ENCODE results near the gene PM20D1. TPM values are rescaled to one million over a fixed set of nuclear protein-coding genes. Genes with fewer than 3 reads are reported as not detected.

PM20D1 gene
- total and polyA plus RNA-seq, 2 donors from 2014 or later, result 0.69 to 1.6 TPM

DNA sequence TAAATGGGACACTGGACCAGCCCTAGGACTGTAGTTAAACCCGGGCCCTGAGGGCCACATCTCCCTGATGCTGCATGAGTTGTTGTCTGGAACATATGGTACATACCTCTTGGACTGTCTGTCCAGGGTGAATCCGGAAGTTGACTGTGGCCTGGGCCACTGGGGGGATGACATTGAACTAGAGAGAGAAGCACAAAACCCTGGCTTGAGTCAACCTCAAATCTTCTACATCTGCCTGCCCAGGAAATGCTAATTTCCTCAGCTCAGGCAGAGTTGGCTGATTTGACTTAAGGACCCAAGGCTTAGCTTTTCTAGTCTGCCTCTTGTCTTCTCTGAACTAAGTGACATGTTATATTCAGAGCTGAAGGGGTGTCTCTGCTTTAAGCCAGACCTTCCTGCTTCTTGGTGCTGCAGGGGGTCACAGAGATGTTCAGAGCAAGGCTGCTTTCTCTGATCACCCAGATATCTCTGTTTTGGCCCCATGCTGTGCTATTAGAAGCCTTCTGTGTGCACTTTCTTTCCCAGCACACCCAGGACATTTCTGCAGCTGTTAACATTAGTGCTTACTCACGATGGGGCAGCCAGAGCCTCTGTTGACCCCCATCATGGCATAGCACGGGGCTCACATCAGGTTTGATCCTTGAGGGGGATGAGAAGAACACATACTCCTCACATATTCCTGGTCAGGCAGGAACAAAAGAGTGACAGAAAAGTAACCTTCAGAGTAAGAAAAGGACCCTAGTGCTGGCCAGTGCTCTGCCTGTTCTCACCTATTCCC, 9.6 kb downstream of the PM20D1 start:
- Histone ChIP-seq H3K4me1 (ENCODE audit: control insufficient read depth in 2 of 3, insufficient read depth in 2 of 3, low read depth in 1 of 3, low read length in 3 of 3) (no peaks in the 10 kb centered on the region), H3K4me3 (ENCODE audit: low read length in 3 of 3) (no peak overlapping the region), H3K27me3 (ENCODE audit: control insufficient read depth, insufficient read depth, low read length) (no peaks in the 10 kb centered on the region), H3K27ac (ENCODE audit: low read depth in 2 of 2, low read length in 2 of 2) (no peak overlapping the region), H3K9me3 (ENCODE audit: control insufficient read depth in 2 of 3, insufficient read depth in 1 of 3, low read length in 3 of 3) (no peaks in the 10 kb centered on the region), H3K36me3 (ENCODE audit: control insufficient read depth in 2 of 3, insufficient read depth in 3 of 3, low read length in 3 of 3) (no peaks in the 10 kb centered on the region), H3K9ac (ENCODE audit: low read length in 3 of 3) (no peak overlapping the region)
- no peak for TF ChIP-seq CTCF (IDR thresholded peaks at IDR 0.05; ENCODE audit: borderline replicate concordance, extremely low read depth, insufficient read depth)
- intact Hi-C loops (cut with DNase I), result no loop called here
- no peak for DNase-seq
- FAIRE-seq, result no peak

- DNase-seq (no peak), FAIRE-seq (no peak)
- H3K4me3 ChIP-seq (ENCODE audit: low read length in 3 of 3), result no peak overlapping the region
- H3K4me1 ChIP-seq (ENCODE audit: control insufficient read depth in 2 of 3, insufficient read depth in 2 of 3, low read depth in 1 of 3, low read length in 3 of 3), result no peaks in the 10 kb centered on the region
- no peaks in the 10 kb centered on the region for H3K36me3 ChIP-seq (ENCODE audit: control insufficient read depth in 2 of 3, insufficient read depth in 3 of 3, low read length in 3 of 3)
- intact Hi-C loops (cut with DNase I), result no loop called here
- no peaks in the 10 kb centered on the region for H3K9me3 ChIP-seq (ENCODE audit: control insufficient read depth in 2 of 3, insufficient read depth in 1 of 3, low read length in 3 of 3)
- H3K27me3 ChIP-seq (ENCODE audit: control insufficient read depth, insufficient read depth, low read length), result no peaks in the 10 kb centered on the region
- no peak overlapping the region for H3K27ac ChIP-seq (ENCODE audit: low read depth in 2 of 2, low read length in 2 of 2)
- no peak for TF ChIP-seq CTCF (IDR thresholded peaks at IDR 0.05; ENCODE audit: borderline replicate concordance, extremely low read depth, insufficient read depth)
- no peak overlapping the region for H3K9ac ChIP-seq (ENCODE audit: low read length in 3 of 3)
Observed at GRCh38 chr1:205837382-205837970, 12.5 kb downstream of the PM20D1 start.

GRCh38 chr1:205834751-205835150, 15.2 kb downstream of the PM20D1 start:
- no peak for FAIRE-seq
- peak in 4 of 5 donors; percentile 48 to 81 (median 72) for DNase-seq
- intact Hi-C loops (cut with DNase I), result no loop called here

More at GRCh38 chr1:205834751-205835150, 15.2 kb downstream of the PM20D1 start:
- no peak for TF ChIP-seq CTCF (IDR thresholded peaks at IDR 0.05; ENCODE audit: borderline replicate concordance, extremely low read depth, insufficient read depth)
- H3K27ac ChIP-seq (ENCODE audit: low read depth in 2 of 2, low read length in 2 of 2), result no peak overlapping the region
- no peaks in the 10 kb centered on the region for H3K4me1 ChIP-seq (ENCODE audit: control insufficient read depth in 2 of 3, insufficient read depth in 2 of 3, low read depth in 1 of 3, low read length in 3 of 3)
- H3K27me3 ChIP-seq (ENCODE audit: control insufficient read depth, insufficient read depth, low read length), result no peaks in the 10 kb centered on the region
- H3K9me3 ChIP-seq (ENCODE audit: control insufficient read depth in 2 of 3, insufficient read depth in 1 of 3, low read length in 3 of 3), result no peaks in the 10 kb centered on the region
- H3K9ac ChIP-seq (ENCODE audit: low read length in 3 of 3), result no peak overlapping the region
- H3K36me3 ChIP-seq (ENCODE audit: control insufficient read depth in 2 of 3, insufficient read depth in 3 of 3, low read length in 3 of 3), result no peaks in the 10 kb centered on the region
- H3K4me3 ChIP-seq (ENCODE audit: low read length in 3 of 3), result no peak overlapping the region

Data from kidney (tissue), 14 donors.